K562 (cell line): ENCODE results near the gene MSH3. TPM values are rescaled to one million over a fixed set of nuclear protein-coding genes. Genes with fewer than 3 reads are reported as not detected.

Experiments
- ARID1B ChIP-seq: fragments of 450-650 bp; IDR thresholded peaks from 2 replicates; pipeline ENCODE4 v1.6.1; 2016; ENCODE audit warnings: antibody characterized with exemption, mild to moderate bottlenecking, inconsistent platforms
- CBFA2T2 ChIP-seq: fragments of 450-650 bp; conservative IDR thresholded peaks from 2 replicates; pipeline ENCODE4 v1.6.1; 2017; ENCODE audit warnings: mild to moderate bottlenecking
- CBX3 ChIP-seq, 2 experiments: IDR thresholded peaks; 1 replicate in 1 of 2; 2 replicates in 1 of 2; pipeline ENCODE4 v1.6.1; 2012; ENCODE audit warnings: inconsistent platforms in 2 of 2, low read length in 2 of 2, borderline replicate concordance in 1 of 2, control low read depth in 1 of 2
- CGGBP1 ChIP-seq: fragments of 250-450 bp; sonication (Bioruptor Pico); IDR thresholded peaks from 2 replicates; pipeline ENCODE4 v1.9.0; 2021; ENCODE audit warnings: mild to moderate bottlenecking
- DACH1 ChIP-seq: fragments of 450-650 bp; IDR thresholded peaks from 2 replicates; pipeline ENCODE4 v1.6.1; 2018; ENCODE audit not compliant: partially characterized antibody
- E2F1 ChIP-seq: sonication (generic); formaldehyde crosslinking; IDR thresholded peaks from 2 replicates; pipeline ENCODE4 v1.8.1; 2023; ENCODE audit warnings: mild to moderate bottlenecking, missing genetic modification reagents, moderate library complexity
- KDM1A ChIP-seq, 2 experiments: fragments of 450-650 bp; IDR thresholded peaks; 2 replicates each; pipeline ENCODE4 v1.6.1; 2016; ENCODE audit warnings: mild to moderate bottlenecking in 2 of 2
- LCOR ChIP-seq: sonication (generic); formaldehyde crosslinking; IDR thresholded peaks from 2 replicates; pipeline ENCODE4 v1.8.0; 2022; ENCODE audit warnings: mild to moderate bottlenecking, missing genetic modification reagents
- MTA2 ChIP-seq: fragments of 450-650 bp; IDR thresholded peaks from 2 replicates; pipeline ENCODE4 v1.6.1; 2016; ENCODE audit warnings: low read depth
- NEUROD1 ChIP-seq: fragments of 150-350 bp; IDR thresholded peaks from 2 replicates; pipeline ENCODE4 v1.6.1; 2014; ENCODE audit warnings: borderline replicate concordance, low read length, low read depth; ENCODE audit not compliant: partially characterized antibody
- NKRF ChIP-seq: fragments of 450-650 bp; IDR thresholded peaks from 2 replicates; pipeline ENCODE4 v1.6.1; 2016; ENCODE audit warnings: borderline replicate concordance
- RAD51 ChIP-seq: fragments of 450-650 bp; IDR thresholded peaks from 2 replicates; pipeline ENCODE4 v1.7.1; 2016; ENCODE audit warnings: low read depth, mild to moderate bottlenecking, borderline replicate concordance
- RBFOX2 ChIP-seq: fragments of 200-400 bp; formaldehyde crosslinking; IDR thresholded peaks from 2 replicates; pipeline ENCODE4 v1.6.1; 2017; ENCODE audit warnings: low read depth, mild to moderate bottlenecking, low read length, moderate library complexity
- SMARCA4 ChIP-seq: fragments of 450-650 bp; IDR thresholded peaks from 2 replicates; pipeline ENCODE4 v1.6.1; 2016
- SMARCC2 ChIP-seq: fragments of 450-650 bp; IDR thresholded peaks from 2 replicates; pipeline ENCODE4 v1.6.1; 2017; ENCODE audit warnings: antibody characterized with exemption, moderate library complexity, mild to moderate bottlenecking, low read depth
- SMARCE1 ChIP-seq: fragments of 450-650 bp; IDR thresholded peaks from 2 replicates; pipeline ENCODE4 v1.7.1; 2016; ENCODE audit warnings: mild to moderate bottlenecking
- STAT5A ChIP-seq: IDR thresholded peaks from 2 replicates; pipeline ENCODE4 v1.6.1; 2012; ENCODE audit warnings: low read length, inconsistent platforms, borderline replicate concordance
- TAL1 ChIP-seq: fragments of 450-650 bp; IDR thresholded peaks from 2 replicates; pipeline ENCODE4 v1.6.1; 2016; ENCODE audit warnings: mild to moderate bottlenecking
- TBL1XR1 ChIP-seq, 2 experiments: IDR thresholded peaks; 2 replicates each; pipeline ENCODE4 v1.6.1; 2012; ENCODE audit warnings: improper control_type of control experiment in 2 of 2, low read length in 2 of 2, mild to moderate bottlenecking in 1 of 2
- TCF3 ChIP-seq: sonication (generic); formaldehyde crosslinking; IDR thresholded peaks from 2 replicates; pipeline ENCODE4 v1.4.0; 2020; ENCODE audit warnings: mild to moderate bottlenecking, missing genetic modification reagents
- TEAD4 ChIP-seq, 2 experiments: sonication (generic) in 1 of 2; formaldehyde crosslinking in 1 of 2; IDR thresholded peaks; 2 replicates each; pipeline versions ENCODE4 v1.6.1 to v1.8.0; 2012 to 2022; ENCODE audit warnings: borderline replicate concordance in 1 of 2, inconsistent platforms in 1 of 2, low read length in 1 of 2, mild to moderate bottlenecking in 1 of 2, missing genetic modification reagents in 1 of 2
- ZBTB9 ChIP-seq: fragments of 450-650 bp; formaldehyde crosslinking; IDR thresholded peaks from 2 replicates; pipeline ENCODE4 v1.4.0; 2020; ENCODE audit warnings: mild to moderate bottlenecking, moderate library complexity
- ZNF263 ChIP-seq: sonication (generic); formaldehyde crosslinking; IDR thresholded peaks from 2 replicates; pipeline ENCODE4 v1.8.0; 2022; ENCODE audit warnings: mild to moderate bottlenecking, missing genetic modification reagents, borderline replicate concordance
- ZNF584 ChIP-seq: fragments of 200-800 bp; sonication (Bioruptor generic); IDR thresholded peaks from 2 replicates; pipeline ENCODE4 v1.6.1; 2016; ENCODE audit warnings: low read depth, mild to moderate bottlenecking, missing genetic modification characterization, missing compliant biosample characterization
- polyA plus RNA-seq, 8 experiments: library from polyadenylated mRNA; depleted of rRNA in 4 of 8; stranded (reverse) in 5 of 8; unstranded in 3 of 8; fragments of >200 nt; fragmentation: Nextera tagmentation in 2 of 8; fragmentation: Illumina TruSeq in 1 of 8; extraction: Ambion mirVana in 2 of 8; extraction: Trizol in 1 of 8; gene quantifications; 2 replicates each; pipeline versions ENCODE4 v1.2.1 to v1.2.3, GENCODE V29; 2011 to 2014; ENCODE audit warnings: inconsistent platforms in 1 of 8, missing spikeins in 1 of 8
- total RNA-seq, 7 experiments: library from RNA; depleted of rRNA in 6 of 7; stranded (reverse); fragments of >200 nt in 6 of 7; fragmentation: Illumina TruSeq in 2 of 7; extraction: Trizol in 2 of 7; gene quantifications; 2 replicates each; pipeline versions ENCODE4 v1.2.1 to v1.2.3, GENCODE V29; 2011 to 2021; ENCODE audit warnings: low replicate concordance in 1 of 7

Gene MSH3
- total and polyA plus RNA-seq, 9 of the 15 experiments (the other 6 are each of a cell fraction or from before 2014, with no cell fraction given) = 3.9 to 17.2 (median 13.2) TPM

GRCh38 chr5:80653502-80653901, 950 bp upstream of the MSH3 start (continued):
- TF ChIP-seq NKRF (0 out of 2 replicates have a peak, but pooled peaks have one; percentile 2), KDM1A (IDR thresholded peaks at IDR 0.05) (peak; percentile 35 to 50; a peak in 1 of 4 replicates), TCF3 (CRISPR knock-in tag) (peak; percentile 80), STAT5A (peak; percentile 49; the same call in 1 of the 2 replicates), MTA2 (0 out of 2 replicates have a peak, but pooled peaks have one; percentile 26), NEUROD1 (peak; percentile 19), CBX3 (IDR thresholded peaks at IDR 0.05; ENCODE audit: borderline replicate concordance in 1 of 2, low read length in 2 of 2) (0 out of 3 replicates have a peak, but pooled peaks of 1 of the 2 experiments have one; percentile 14), RAD51 (no peak), SMARCA4 (peak; percentile 82), ZBTB9 (no peak), ARID1B (peak; percentile 89), TAL1 (peak; percentile 84), CGGBP1 (CRISPR knock-in tag) (no peak), TBL1XR1 (IDR thresholded peaks at IDR 0.05; ENCODE audit: low read length in 2 of 2) (peak in 1 of 2 experiments; percentile 14; a peak in 1 of 4 replicates), DACH1 (peak; percentile 77), E2F1 (CRISPR knock-in tag) (no peak), CBFA2T2 (peak; percentile 73), LCOR (CRISPR knock-in tag) (no peak), RBFOX2 (no peak), SMARCC2 (peak; percentile 51; the same call in 1 of the 2 replicates), SMARCE1 (peak; percentile 67; the same call in 1 of the 2 replicates), TEAD4 (IDR thresholded peaks at IDR 0.05; ENCODE audit: low read length) (peak; percentile 72), TEAD4 (CRISPR knock-in tag; IDR thresholded peaks at IDR 0.05; ENCODE audit: borderline replicate concordance) (no peak), ZNF263 (CRISPR knock-in tag) (peak; percentile 11; the same call in 1 of the 2 replicates), ZNF584 (CRISPR knock-in tag) (0 out of 2 replicates have a peak, but pooled peaks have one; percentile 5)
- TF ChIP-seq, all 486 proteins: peak for 31
